Measurements from ENCODE around the gene NKX2-2. TPM values are rescaled to one million over a fixed set of nuclear protein-coding genes. Genes with fewer than 3 reads are reported as not detected.
A peak's percentile ranks its signal among the peaks of the same experiment; 100 is the strongest.
"Not testable (repeated sequence)": the region's sequence is repeated elsewhere in the genome, so short reads cannot be mapped to it uniquely, and the experiment has no call there.

Gene NKX2-2
- total RNA-seq, 1 experiment from 2014 or later = not detected

- no peak overlapping the region for H2AFZ ChIP-seq (ENCODE audit: low read length)
- H3K27ac ChIP-seq (ENCODE audit: low read length) = no peak overlapping the region
- BruUV-seq (replicated peaks) = no TSS peak
- H3K9me3 ChIP-seq (ENCODE audit: low read length) = no peaks in the 10 kb centered on the region
- no peak overlapping the region for H3K4me2 ChIP-seq (ENCODE audit: low read length)
- no peaks in the 10 kb centered on the region for H3K79me2 ChIP-seq (ENCODE audit: low read length)
- H4K20me1 ChIP-seq (ENCODE audit: low read length) = no peaks in the 10 kb centered on the region
- POLR2A ChIA-PET (ENCODE audit: unreplicated experiment) = interaction anchor here (0.6 kb wide), 1 partner anchor 355 kb away, joined by 3 read pairs; no protein-coding TSS in a partner anchor
- intact Hi-C loops (cut with micrococcal nuclease) = no loop called here
- no peaks in the 10 kb centered on the region for H3K4me1 ChIP-seq (ENCODE audit: insufficient read depth, low read length)
- no peak overlapping the region for H3K9ac ChIP-seq (ENCODE audit: low read length)
- H3K27me3 ChIP-seq (ENCODE audit: low read length) = peaks cover 44% of the 10 kb centered on the region
- DNase-seq = no peak
- H3K36me3 ChIP-seq (ENCODE audit: low read depth, low read length) = no peaks in the 10 kb centered on the region
- no peaks in the 10 kb centered on the region for H3K9me2 ChIP-seq (replicated peaks; ENCODE audit: low read length)
- CTCF ChIA-PET = no interaction called here
- TF ChIP-seq, protein P1, sequence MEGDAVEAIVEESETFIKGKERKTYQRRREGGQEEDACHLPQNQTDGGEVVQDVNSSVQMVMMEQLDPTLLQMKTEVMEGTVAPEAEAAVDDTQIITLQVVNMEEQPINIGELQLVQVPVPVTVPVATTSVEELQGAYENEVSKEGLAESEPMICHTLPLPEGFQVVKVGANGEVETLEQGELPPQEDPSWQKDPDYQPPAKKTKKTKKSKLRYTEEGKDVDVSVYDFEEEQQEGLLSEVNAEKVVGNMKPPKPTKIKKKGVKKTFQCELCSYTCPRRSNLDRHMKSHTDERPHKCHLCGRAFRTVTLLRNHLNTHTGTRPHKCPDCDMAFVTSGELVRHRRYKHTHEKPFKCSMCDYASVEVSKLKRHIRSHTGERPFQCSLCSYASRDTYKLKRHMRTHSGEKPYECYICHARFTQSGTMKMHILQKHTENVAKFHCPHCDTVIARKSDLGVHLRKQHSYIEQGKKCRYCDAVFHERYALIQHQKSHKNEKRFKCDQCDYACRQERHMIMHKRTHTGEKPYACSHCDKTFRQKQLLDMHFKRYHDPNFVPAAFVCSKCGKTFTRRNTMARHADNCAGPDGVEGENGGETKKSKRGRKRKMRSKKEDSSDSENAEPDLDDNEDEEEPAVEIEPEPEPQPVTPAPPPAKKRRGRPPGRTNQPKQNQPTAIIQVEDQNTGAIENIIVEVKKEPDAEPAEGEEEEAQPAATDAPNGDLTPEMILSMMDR (conservative IDR thresholded peaks at IDR 0.05; ENCODE audit: low read depth, low read length) = no peak
- TF ChIP-seq EZH2phosphoT487 (IDR thresholded peaks at IDR 0.05; ENCODE audit: borderline replicate concordance, low read length) (no peak), EZH2 (IDR thresholded peaks at IDR 0.05; ENCODE audit: low read length, unreplicated experiment) (no peak)
- no peak overlapping the region for H3K4me3 ChIP-seq (ENCODE audit: low read length)
- H3F3A ChIP-seq (ENCODE audit: low read length, unreplicated experiment) = no peaks in the 10 kb centered on the region
- no peak for ATAC-seq
Observed at GRCh38 chr20:21496452-21496851, 17.4 kb downstream of the NKX2-2 start.

DNA sequence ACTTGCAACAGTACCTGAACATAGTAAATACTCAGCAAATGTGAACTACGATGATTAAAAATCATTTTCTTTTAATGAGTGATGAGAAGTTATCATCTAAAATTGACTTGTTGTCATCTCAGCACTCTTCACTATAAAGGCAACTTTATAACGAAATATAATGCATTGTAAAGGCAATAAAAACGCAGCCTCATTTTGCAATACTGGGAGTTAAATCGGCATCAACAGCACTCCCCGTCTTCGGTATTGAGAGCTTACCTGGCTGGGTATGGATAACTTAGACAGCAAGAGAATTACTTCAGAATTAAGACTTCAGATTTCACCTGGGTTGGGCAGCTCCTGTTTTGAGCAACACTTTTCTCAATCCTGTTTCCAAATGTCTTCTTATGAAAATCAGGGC lies 20.8 kb downstream of the NKX2-2 start:
- no peak overlapping the region for H3K27ac ChIP-seq (ENCODE audit: low read length)
- DNase-seq = no peak
- H3K27me3 ChIP-seq (ENCODE audit: low read length) = peaks cover 71% of the 10 kb centered on the region
- H3K4me2 ChIP-seq (ENCODE audit: low read length) = no peak overlapping the region
- H2AFZ ChIP-seq (ENCODE audit: low read length) = no peak overlapping the region
- no peaks in the 10 kb centered on the region for H3K79me2 ChIP-seq (ENCODE audit: low read length)
- TF ChIP-seq, protein P1 (conservative IDR thresholded peaks at IDR 0.05; ENCODE audit: low read depth, low read length) = no peak
- TF ChIP-seq EZH2phosphoT487 (IDR thresholded peaks at IDR 0.05; ENCODE audit: borderline replicate concordance, low read length) (no peak), EZH2 (IDR thresholded peaks at IDR 0.05; ENCODE audit: low read length, unreplicated experiment) (no peak)
- no peak overlapping the region for H3K4me3 ChIP-seq (ENCODE audit: low read length)
- BruUV-seq (replicated peaks) = no TSS peak
- H4K20me1 ChIP-seq (ENCODE audit: low read length) = no peaks in the 10 kb centered on the region; the same call in 1 of the 2 replicates
- H3K9ac ChIP-seq (ENCODE audit: low read length) = no peak overlapping the region
- no peaks in the 10 kb centered on the region for H3K9me3 ChIP-seq (ENCODE audit: low read length)
- intact Hi-C loops (cut with micrococcal nuclease) = loop anchor here (5.0 kb wide), 1 partner anchor 631 kb away; no protein-coding TSS in a partner anchor
- ChIA-PET CTCF (no interaction called here), POLR2A (ENCODE audit: unreplicated experiment) (no interaction called here)
- H3K4me1 ChIP-seq (ENCODE audit: insufficient read depth, low read length) = no peaks in the 10 kb centered on the region
- no peaks in the 10 kb centered on the region for H3F3A ChIP-seq (ENCODE audit: low read length, unreplicated experiment)
- no peaks in the 10 kb centered on the region for H3K36me3 ChIP-seq (ENCODE audit: low read depth, low read length)
- no peak for ATAC-seq
- no peaks in the 10 kb centered on the region for H3K9me2 ChIP-seq (replicated peaks; ENCODE audit: low read length)

GRCh38 chr20:21490105-21490504 lies 23.8 kb downstream of the NKX2-2 start:
- TF ChIP-seq, protein P1 (conservative IDR thresholded peaks at IDR 0.05; ENCODE audit: low read depth, low read length) = peak; percentile 62
- no peak for TF ChIP-seq EZH2 (IDR thresholded peaks at IDR 0.05; ENCODE audit: low read length, unreplicated experiment)
- Histone ChIP-seq H3K4me1 (ENCODE audit: insufficient read depth, low read length) (no peaks in the 10 kb centered on the region), H3F3A (ENCODE audit: low read length, unreplicated experiment) (no peaks in the 10 kb centered on the region), H4K20me1 (ENCODE audit: low read length) (no peaks in the 10 kb centered on the region; the same call in 1 of the 2 replicates), H3K79me2 (ENCODE audit: low read length) (no peaks in the 10 kb centered on the region), H3K9me3 (ENCODE audit: low read length) (no peaks in the 10 kb centered on the region), H3K9me2 (replicated peaks; ENCODE audit: low read length) (no peaks in the 10 kb centered on the region), H3K27me3 (ENCODE audit: low read length) (peaks cover 70% of the 10 kb centered on the region), H2AFZ (ENCODE audit: low read length) (no peak overlapping the region), H3K4me3 (ENCODE audit: low read length) (no peak overlapping the region), H3K9ac (ENCODE audit: low read length) (no peak overlapping the region), H3K36me3 (ENCODE audit: low read depth, low read length) (no peaks in the 10 kb centered on the region), H3K4me2 (ENCODE audit: low read length) (no peak overlapping the region), H3K27ac (ENCODE audit: low read length) (no peak overlapping the region)
- DNase-seq = peak; percentile 45
- intact Hi-C loops (cut with micrococcal nuclease) = loop anchor here (1.0 to 5.0 kb wide), 2 partner anchors 254 to 628 kb away; no protein-coding TSS in a partner anchor
- CTCF ChIA-PET = no interaction called here
- no TSS peak for BruUV-seq (replicated peaks)
- ATAC-seq = no peak
- POLR2A ChIA-PET (ENCODE audit: unreplicated experiment) = no interaction called here

GRCh38 chr20:21480144-21480543 lies 33.7 kb downstream of the NKX2-2 start:
- H2AFZ ChIP-seq (ENCODE audit: low read length); H3K4me1 ChIP-seq (ENCODE audit: insufficient read depth, low read length); H3K9ac ChIP-seq (ENCODE audit: low read length); intact Hi-C loops (cut with micrococcal nuclease); H3K79me2 ChIP-seq (ENCODE audit: low read length); H4K20me1 ChIP-seq (ENCODE audit: low read length); H3K9me2 ChIP-seq (replicated peaks; ENCODE audit: low read length); H3K36me3 ChIP-seq (ENCODE audit: low read depth, low read length); H3K4me2 ChIP-seq (ENCODE audit: low read length); BruUV-seq (replicated peaks); DNase-seq; ATAC-seq; H3K27ac ChIP-seq (ENCODE audit: low read length); H3F3A ChIP-seq (ENCODE audit: low read length, unreplicated experiment); POLR2A ChIA-PET (ENCODE audit: unreplicated experiment); H3K9me3 ChIP-seq (ENCODE audit: low read length); H3K4me3 ChIP-seq (ENCODE audit: low read length): not testable (repeated sequence)
- CTCF ChIA-PET = interaction anchor here (0.5 kb wide), 1 partner anchor 203 kb away, joined by 3 read pairs; no protein-coding TSS in a partner anchor
- H3K27me3 ChIP-seq (ENCODE audit: low read length) = peaks cover 23% of the 10 kb centered on the region

All from PC-3 (cell line).